Activated CD4-positive, alpha-beta T cell treated with anti-CD3 and anti-CD28 coated beads, Interleukin-2, amount 50 U/mL, for 24 hours (primary cell): ENCODE measurements around the gene SNX22.

Source experiments
- DNase-seq, 2 donors: peaks; one replicate each; pipeline ENCODE4 v3.0.0-alpha.2; 2020; ENCODE audit warnings: low read depth in 1 of 2, low spot score in 1 of 2

SNX22 gene

GRCh38 chr15:64155802-64156651 lies 4.5 kb downstream of the SNX22 start:
- no peak for DNase-seq

DNA sequence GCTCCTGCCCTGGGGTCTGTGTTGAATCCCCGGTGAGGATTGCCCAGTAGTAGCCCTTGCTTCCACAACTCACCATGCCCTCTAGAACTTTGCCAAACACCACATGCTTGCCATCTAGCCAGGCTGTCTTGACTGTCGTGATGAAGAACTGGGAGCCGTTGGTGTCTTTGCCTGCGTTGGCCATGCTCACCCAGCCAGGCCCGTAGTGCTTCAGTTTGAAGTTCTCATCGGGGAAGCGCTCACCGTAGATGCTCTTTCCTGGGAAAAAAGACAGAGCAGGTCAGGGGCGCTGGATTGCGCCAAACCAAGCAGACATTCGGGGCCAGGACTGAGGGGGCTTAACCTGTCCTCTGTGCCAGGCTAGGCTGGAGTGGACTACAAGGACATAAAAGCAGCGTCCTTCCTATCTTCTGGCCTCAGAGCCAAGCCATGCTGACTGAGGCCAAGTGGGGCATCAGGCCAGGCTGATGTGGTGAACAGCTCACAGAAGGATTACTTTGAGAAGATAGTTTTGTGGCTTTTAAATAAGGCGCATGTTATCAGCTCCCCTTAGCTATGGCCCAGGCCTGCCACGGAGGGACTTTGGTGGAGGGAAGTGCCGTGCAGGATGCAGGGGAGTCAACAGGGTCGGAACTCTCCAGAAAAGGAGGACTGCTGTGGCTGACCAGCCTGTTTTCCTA lies 5.3 kb downstream of the SNX22 start:
- no peak for DNase-seq

GRCh38 chr15:64157599-64158125 lies 6.1 kb downstream of the SNX22 start:
- no peak for DNase-seq

- no peak for DNase-seq
These were observed 7.0 kb downstream of the SNX22 start for GRCh38 chr15:64158363-64159134.

DNA sequence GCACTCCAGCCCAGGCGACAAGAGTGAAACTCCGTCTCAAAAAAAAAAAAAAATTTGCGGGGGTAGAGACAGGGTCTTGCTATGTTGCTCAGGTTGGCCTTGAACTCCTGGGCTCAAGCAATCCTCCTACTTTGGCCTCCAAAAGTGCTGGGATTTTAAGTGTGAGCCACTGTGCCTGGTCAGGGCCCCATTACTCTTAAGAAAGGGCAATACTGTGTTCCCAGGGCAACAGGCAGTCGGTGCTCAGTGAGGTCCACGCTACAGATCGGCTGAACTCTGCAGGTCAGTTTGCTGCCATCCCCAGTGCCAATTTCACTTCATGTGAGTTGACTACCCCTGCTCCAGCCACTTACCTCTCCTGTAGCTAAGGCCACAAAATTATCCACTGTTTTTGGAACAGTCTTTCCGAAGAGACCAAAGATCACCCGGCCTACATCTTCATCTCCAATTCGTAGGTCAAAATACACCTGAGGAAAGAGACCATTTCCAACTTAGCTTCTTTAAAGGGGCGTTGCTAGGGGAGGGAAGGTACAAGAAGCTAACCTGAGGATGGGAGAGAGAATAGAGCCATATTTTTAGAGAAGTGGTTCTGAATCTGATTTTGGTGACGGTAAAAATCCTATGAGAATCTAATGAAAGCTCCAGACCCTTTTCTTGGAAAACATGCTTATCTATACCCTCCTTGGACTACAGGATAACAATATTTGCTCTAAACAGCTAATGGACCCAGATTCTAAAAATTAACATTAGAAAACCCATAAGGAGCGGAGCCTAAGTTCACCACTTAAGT lies 10.4 kb downstream of the SNX22 start:
- DNase-seq: no peak

GRCh38 chr15:64162478-64162868 lies 10.9 kb downstream of the SNX22 start:
- no peak for DNase-seq

- peak; percentile 93 to 95 for DNase-seq
These were observed 11.5 kb downstream of the SNX22 start, which contains the start of gene PPIB for GRCh38 chr15:64162869-64163658. TSS of gene PPIB (minus strand) at chr15:64163022. CDS start at chr15:64162986, 36 bp downstream.

DNA sequence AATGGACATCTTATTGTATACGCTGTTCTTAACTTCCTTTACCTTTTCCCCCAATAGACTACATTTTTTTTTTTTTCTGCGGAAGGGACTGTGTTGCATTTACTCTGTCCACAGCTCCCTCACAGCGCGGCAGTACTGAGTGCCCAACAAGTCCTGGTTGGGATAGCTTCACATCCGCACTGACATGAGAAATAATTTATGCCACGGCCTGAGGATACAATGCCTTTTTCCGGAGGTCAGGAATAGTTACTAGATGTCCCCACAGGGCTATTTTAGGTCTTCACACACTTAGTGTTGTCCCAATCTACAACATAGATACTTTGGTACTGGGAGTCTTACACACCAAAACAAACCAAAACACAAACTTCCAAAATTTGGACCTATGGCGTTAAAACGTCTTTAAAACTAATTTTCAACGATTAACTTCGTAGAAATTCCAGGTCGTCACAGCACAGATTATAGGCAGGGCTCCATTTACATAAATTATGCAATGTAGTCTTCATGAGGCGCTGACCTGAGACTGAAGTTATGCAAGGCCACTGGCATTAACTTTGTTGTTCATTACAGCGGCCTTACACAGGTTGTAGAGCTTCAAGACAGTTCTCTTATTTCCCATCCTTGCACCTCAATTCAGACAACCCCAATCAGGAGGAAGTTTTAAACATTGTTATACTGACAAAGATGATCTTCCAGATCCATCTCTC lies 12.3 kb downstream of the SNX22 start:
- DNase-seq: no peak

GRCh38 chr15:64164436-64164835 lies 12.9 kb downstream of the SNX22 start:
- no peak for DNase-seq

DNA sequence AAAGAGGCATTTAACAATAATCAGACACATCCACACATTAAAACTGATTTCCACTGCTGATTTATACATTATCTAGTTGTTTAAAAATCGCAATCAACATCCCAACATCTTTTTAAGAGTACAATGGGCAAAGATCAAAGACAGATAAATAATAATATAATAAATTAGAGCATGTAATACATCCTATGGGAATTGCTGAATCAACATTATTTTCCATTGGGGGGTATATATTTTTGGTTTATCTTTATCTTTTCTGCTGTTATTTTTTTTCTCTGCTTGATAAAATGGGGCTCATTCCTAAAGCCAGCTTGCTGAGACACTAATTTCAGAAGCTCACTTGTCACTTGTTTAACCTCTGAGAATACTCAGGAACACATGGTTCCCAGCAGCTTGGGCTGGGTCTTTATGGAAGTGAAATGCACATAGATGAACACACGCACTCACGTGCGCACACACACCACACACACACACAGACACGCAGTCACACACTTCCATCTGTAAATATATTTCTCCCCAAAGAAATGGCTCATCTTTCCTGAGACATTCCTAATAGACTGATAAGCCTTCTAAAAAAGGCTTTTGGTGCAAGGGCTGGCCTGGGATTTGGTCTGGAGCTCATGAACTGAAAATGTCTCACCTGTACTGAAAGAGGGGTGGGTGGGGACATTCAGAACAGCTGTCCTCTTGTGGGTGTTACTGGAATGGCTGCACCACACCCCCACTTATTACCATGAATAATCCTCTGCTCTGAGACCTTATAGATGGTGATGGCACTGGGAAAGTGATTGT lies 14.8 kb downstream of the SNX22 start:
- no peak for DNase-seq

DNA sequence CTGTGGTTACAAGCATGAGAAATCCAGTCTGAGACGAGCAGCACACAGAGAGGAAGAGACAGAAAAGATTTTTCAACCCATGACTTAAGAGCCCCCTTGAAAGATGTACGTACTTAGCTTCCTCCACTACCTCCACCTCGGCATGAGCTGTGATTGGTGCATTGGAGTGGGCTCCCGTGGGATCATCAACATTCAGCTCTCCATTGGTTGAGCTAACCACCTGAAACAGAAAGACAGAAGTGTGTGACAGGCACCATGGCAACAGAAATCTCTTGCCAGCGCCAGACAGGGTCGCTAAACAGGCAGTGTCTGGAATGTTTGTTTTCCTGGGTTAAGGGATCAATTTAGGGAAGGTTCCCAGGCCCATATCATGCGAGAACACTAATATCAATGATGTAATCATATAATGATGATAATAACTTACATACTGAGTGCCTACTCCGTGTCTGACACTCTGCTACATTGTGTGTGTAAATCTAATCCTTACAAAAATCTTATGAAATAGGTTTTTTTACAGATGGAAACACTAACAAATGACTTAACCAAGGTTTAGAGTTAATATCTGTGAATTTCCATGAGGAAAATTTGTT lies 28.8 kb downstream of the SNX22 start:
- no peak for DNase-seq

- no peak for DNase-seq
These were observed 31.4 kb downstream of the SNX22 start for GRCh38 chr15:64182859-64183370.

- DNase-seq: no peak
These were observed 33.8 kb downstream of the SNX22 start for GRCh38 chr15:64185146-64185911.

DNA sequence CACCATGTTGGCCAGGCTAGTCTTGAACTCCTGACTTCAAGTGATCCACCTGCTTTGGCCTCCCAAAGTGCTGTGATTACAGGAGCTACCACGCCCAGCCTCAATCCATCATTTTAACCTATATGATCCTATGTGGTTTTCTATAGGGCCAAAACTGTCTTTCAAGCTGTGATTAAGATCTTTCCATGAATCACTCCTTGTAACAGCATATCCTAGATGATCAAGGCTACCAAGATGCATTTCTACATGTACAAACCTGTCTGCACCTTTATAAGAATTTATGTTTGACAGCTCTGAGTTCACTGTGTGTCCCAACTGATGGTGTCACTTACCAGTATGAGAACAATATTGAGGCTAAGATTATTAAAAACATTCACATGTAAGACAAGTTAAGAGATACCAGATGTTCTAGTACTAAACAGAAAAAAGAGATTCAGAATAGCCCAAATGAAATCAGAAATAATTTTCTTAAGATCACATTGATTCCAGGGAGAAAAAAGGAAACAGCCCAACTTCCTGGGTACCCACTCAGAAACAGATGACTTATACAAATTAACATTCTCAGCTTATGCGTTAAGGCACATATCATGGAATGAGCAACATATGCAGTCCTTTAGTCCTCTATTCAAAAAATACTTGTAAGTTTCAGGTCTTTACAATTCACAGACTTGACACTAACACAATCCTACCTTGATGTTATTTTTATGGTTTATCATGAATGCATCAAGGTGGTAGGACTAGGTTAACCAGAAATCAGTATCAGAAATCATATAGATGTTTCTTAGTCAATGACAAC lies 36.1 kb downstream of the SNX22 start:
- DNase-seq: no peak

GRCh38 chr15:64191971-64192830 lies 40.7 kb downstream of the SNX22 start:
- no peak for DNase-seq
